HepG2 (cell line): ENCODE data around the gene PPP2R5B. TPM values are rescaled to one million over a fixed set of nuclear protein-coding genes. Genes with fewer than 3 reads are reported as not detected.

ENCODE experiments used
- AGO2 ChIP-seq: fragments of 200-400 bp; formaldehyde crosslinking; optimal IDR thresholded peaks from 2 replicates; pipeline ENCODE3; 2017; ENCODE audit warnings: mild to moderate bottlenecking, low read depth, low read length, moderate library complexity
- ATF2 ChIP-seq: sonication (generic); formaldehyde crosslinking; IDR thresholded peaks from 2 replicates; pipeline ENCODE4 v1.4.0; 2020; ENCODE audit warnings: missing genetic modification reagents
- CAMTA2 ChIP-seq: sonication (generic); formaldehyde crosslinking; IDR thresholded peaks from 2 replicates; pipeline ENCODE4 v1.4.0; 2020; ENCODE audit warnings: mild to moderate bottlenecking, missing genetic modification reagents, borderline replicate concordance
- DR1 ChIP-seq: sonication (generic); formaldehyde crosslinking; IDR thresholded peaks from 2 replicates; pipeline ENCODE4 v1.8.0; 2021; ENCODE audit warnings: mild to moderate bottlenecking, missing genetic modification reagents, inconsistent platforms
- DZIP1 ChIP-seq: sonication (generic); formaldehyde crosslinking; IDR thresholded peaks from 2 replicates; pipeline ENCODE4 v1.5.0; 2020; ENCODE audit warnings: mild to moderate bottlenecking, missing genetic modification reagents
- FOXC1 ChIP-seq: sonication (generic); formaldehyde crosslinking; IDR thresholded peaks from 2 replicates; pipeline ENCODE4 v1.8.0; 2022; ENCODE audit warnings: mild to moderate bottlenecking, missing genetic modification reagents, borderline replicate concordance
- HOXA3 ChIP-seq: sonication (generic); formaldehyde crosslinking; IDR thresholded peaks from 2 replicates; pipeline ENCODE4 v1.5.0; 2020; ENCODE audit warnings: missing genetic modification reagents
- IRF2 ChIP-seq: IDR thresholded peaks from 2 replicates; pipeline ENCODE4 v1.6.1; 2018; ENCODE audit warnings: missing genetic modification reagents, missing compliant biosample characterization
- KLF12 ChIP-seq: sonication (generic); formaldehyde crosslinking; IDR thresholded peaks from 2 replicates; pipeline ENCODE4 v1.4.0; 2020; ENCODE audit warnings: missing genetic modification reagents, borderline replicate concordance
- MAX ChIP-seq: IDR thresholded peaks from 2 replicates; pipeline ENCODE4 v1.6.1; 2012; ENCODE audit warnings: inconsistent platforms
- MEF2D ChIP-seq: sonication (generic); formaldehyde crosslinking; IDR thresholded peaks from 2 replicates; pipeline ENCODE4 v1.5.1; 2020; ENCODE audit warnings: mild to moderate bottlenecking, missing genetic modification reagents
- NONO ChIP-seq, 2 experiments: fragments of 450-650 bp in 1 of 2; sonication (generic) in 1 of 2; formaldehyde crosslinking in 1 of 2; IDR thresholded peaks in 1 of 2; conservative IDR thresholded peaks in 1 of 2; 2 replicates each; pipeline versions ENCODE4 v1.6.1 to v1.8.0; 2017 to 2022; ENCODE audit warnings: mild to moderate bottlenecking in 1 of 2, missing genetic modification reagents in 1 of 2, moderate library complexity in 1 of 2
- PHF8 ChIP-seq: sonication (generic); formaldehyde crosslinking; IDR thresholded peaks from 2 replicates; pipeline ENCODE4 v1.5.0; 2020; ENCODE audit warnings: missing genetic modification reagents
- RBAK ChIP-seq: sonication (generic); formaldehyde crosslinking; IDR thresholded peaks from 2 replicates; pipeline ENCODE4 v1.5.1; 2020; ENCODE audit warnings: mild to moderate bottlenecking, missing genetic modification reagents
- SP1 ChIP-seq, 2 experiments: fragments of 450-650 bp in 1 of 2; sonication (generic) in 1 of 2; formaldehyde crosslinking in 1 of 2; IDR thresholded peaks; 2 replicates each; pipeline versions ENCODE4 v1.4.0 to v1.6.1; 2016 to 2020; ENCODE audit warnings: missing genetic modification reagents in 1 of 2
- SP4 ChIP-seq: sonication (generic); formaldehyde crosslinking; IDR thresholded peaks from 2 replicates; pipeline ENCODE4 v1.8.1; 2023; ENCODE audit warnings: mild to moderate bottlenecking, missing genetic modification reagents
- ZBTB14 ChIP-seq: sonication (generic); formaldehyde crosslinking; IDR thresholded peaks from 2 replicates; pipeline ENCODE4 v1.4.0; 2020; ENCODE audit warnings: missing genetic modification reagents
- ZBTB43 ChIP-seq: sonication (generic); formaldehyde crosslinking; conservative IDR thresholded peaks from 2 replicates; pipeline ENCODE4 v1.4.0; 2020; ENCODE audit warnings: missing genetic modification reagents
- ZEB1 ChIP-seq: IDR thresholded peaks from 2 replicates; pipeline ENCODE4 v1.6.1; 2012; ENCODE audit warnings: mild to moderate bottlenecking, low read depth, inconsistent platforms; ENCODE audit not compliant: insufficient replicate concordance
- ZFP82 ChIP-seq: sonication (generic); formaldehyde crosslinking; IDR thresholded peaks from 2 replicates; pipeline ENCODE4 v1.5.1; 2020; ENCODE audit warnings: mild to moderate bottlenecking, missing genetic modification reagents, borderline replicate concordance
- ZNF501 ChIP-seq: sonication (generic); formaldehyde crosslinking; IDR thresholded peaks from 2 replicates; pipeline ENCODE4 v1.5.1; 2020; ENCODE audit warnings: mild to moderate bottlenecking, moderate library complexity, missing genetic modification reagents
- ZNF572 ChIP-seq: sonication (generic); formaldehyde crosslinking; IDR thresholded peaks from 2 replicates; pipeline ENCODE4 v1.5.1; 2020; ENCODE audit warnings: mild to moderate bottlenecking, missing genetic modification reagents
- polyA plus RNA-seq, 8 experiments: library from polyadenylated mRNA; depleted of rRNA in 3 of 8; stranded (reverse) in 7 of 8; unstranded in 1 of 8; fragments of >200 nt; fragmentation: Illumina TruSeq in 4 of 8; extraction: Trizol in 4 of 8; gene quantifications; 2 replicates each; pipeline versions ENCODE4 v1.2.1 to v1.2.3, GENCODE V29; 2011 to 2016; ENCODE audit warnings: low read depth in 4 of 8, missing spikeins in 1 of 8, mixed read lengths in 1 of 8; ENCODE audit not compliant: insufficient read depth in 1 of 8
- total RNA-seq, 5 experiments: library from RNA; depleted of rRNA; stranded (reverse); fragments of >200 nt; fragmentation: Illumina TruSeq; extraction: Trizol; gene quantifications; 2 replicates each; pipeline ENCODE4 v1.2.3, GENCODE V29; 2016; ENCODE audit warnings: low read depth in 1 of 5

Gene PPP2R5B
- total and polyA plus RNA-seq, 2 of the 13 experiments (the other 11 are each of a cell fraction or from before 2014, with no cell fraction given): 2.3 to 8.3 TPM

GRCh38 chr11:64887757-64888405, 36.6 kb upstream of the PPP2R5B start (continued):
- TF ChIP-seq ZEB1 (peak; percentile 0), AGO2 (peak; percentile 99), ZNF501 (CRISPR knock-in tag) (0 out of 2 replicates have a peak, but pooled peaks have one; percentile 37), DR1 (CRISPR knock-in tag) (peak; percentile 82), ZBTB14 (0 out of 2 replicates have a peak, but pooled peaks have one; percentile 35), SP4 (CRISPR knock-in tag) (peak; percentile 74), MAX (peak; percentile 64), SP1 (IDR thresholded peaks at IDR 0.05) (no peak), SP1 (CRISPR knock-in tag; IDR thresholded peaks at IDR 0.05) (peak; percentile 59), ZFP82 (CRISPR knock-in tag) (no peak), ATF2 (CRISPR knock-in tag) (peak; percentile 23; the same call in 1 of the 2 replicates), ZNF572 (CRISPR knock-in tag) (peak; percentile 90), KLF12 (CRISPR knock-in tag) (peak; percentile 90; the same call in 1 of the 2 replicates), MEF2D (CRISPR knock-in tag) (0 out of 2 replicates have a peak, but pooled peaks have one; percentile 23), PHF8 (CRISPR knock-in tag) (0 out of 2 replicates have a peak, but pooled peaks have one; percentile 18), ZBTB43 (0 out of 2 replicates have a peak, but pooled peaks have one; percentile 44), FOXC1 (CRISPR knock-in tag) (0 out of 2 replicates have a peak, but pooled peaks have one; percentile 17), NONO (IDR thresholded peaks at IDR 0.05) (no peak), NONO (CRISPR knock-in tag; conservative IDR thresholded peaks at IDR 0.05) (peak; percentile 50; the same call in 1 of the 2 replicates), CAMTA2 (CRISPR knock-in tag) (peak; percentile 77; the same call in 1 of the 2 replicates), IRF2 (CRISPR knock-in tag) (no peak), DZIP1 (0 out of 2 replicates have a peak, but pooled peaks have one; percentile 1), RBAK (CRISPR knock-in tag) (no peak), HOXA3 (CRISPR knock-in tag) (peak; percentile 85)
